Thyroid gland (tissue), 4 donors: ENCODE results near the gene XRCC6. TPM values are rescaled to one million over a fixed set of nuclear protein-coding genes. Genes with fewer than 3 reads are reported as not detected.

Experiments used
- DNase-seq, 2 donors: peaks; one replicate each; pipeline ENCODE4 v3.0.0-alpha.2; 2019
- H3K27ac ChIP-seq, 3 donors: fragments of 200-600 bp; sonication (generic); 1 replicate in 2 of 3; 2 replicates in 1 of 3; pipeline ENCODE4 v1.5.1; 2016 to 2019; ENCODE audit warnings: mild to moderate bottlenecking in 1 of 3, moderate library complexity in 1 of 3
- H3K27me3 ChIP-seq: fragments of 200-600 bp; sonication (generic); one replicate; pipeline ENCODE4 v1.5.1; 2019
- H3K36me3 ChIP-seq, 2 donors: fragments of 200-600 bp; sonication (generic); one replicate each; pipeline ENCODE4 v1.5.1; 2016 to 2019
- H3K4me1 ChIP-seq, 2 donors: fragments of 200-600 bp; sonication (generic); one replicate each; pipeline ENCODE4 v1.5.1; 2017 to 2019
- H3K4me3 ChIP-seq, 3 donors: fragments of 200-600 bp; sonication (generic); replicated peaks in 1 of 3; 1 replicate in 2 of 3; 2 replicates in 1 of 3; pipeline ENCODE4 v1.5.1; 2016; ENCODE audit warnings: mild to moderate bottlenecking in 1 of 3
- H3K9me3 ChIP-seq: fragments of 200-600 bp; sonication (generic); one replicate; pipeline ENCODE4 v1.5.1; 2017
- CTCF ChIP-seq, 6 experiments: fragments of 200-600 bp in 3 of 6; fragments of 450-650 bp in 3 of 6; sonication (generic) in 3 of 6; IDR thresholded peaks; one replicate each; pipeline ENCODE4 v1.5.1; 2016 to 2019; ENCODE audit warnings: antibody characterized with exemption in 6 of 6, mild to moderate bottlenecking in 2 of 6, inconsistent platforms in 1 of 6, moderate library complexity in 1 of 6
- POLR2A ChIP-seq, 2 donors: fragments of 450-650 bp; IDR thresholded peaks; one replicate each; pipeline ENCODE4 v1.6.1; 2017; ENCODE audit warnings: antibody characterized with exemption in 2 of 2, mild to moderate bottlenecking in 2 of 2, moderate library complexity in 1 of 2
- WGBS, 2 donors: methylation state at CpG; one replicate each; pipeline ENCODE4 v1.1.5; 2017; 5-methylcytosine and 5-hydroxymethylcytosine counted together
- intact Hi-C: fragments of 100-400 bp; cut with DNase I; formaldehyde crosslinking; loops from one replicate; pipeline ENCODE4 v1.15.1; 2023
- total RNA-seq, 4 donors: library from RNA; depleted of rRNA; stranded (reverse); fragments of >200 nt; gene quantifications; one replicate each; pipeline ENCODE4 v1.2.3, GENCODE V29; 2016

XRCC6 gene
- total RNA-seq, 4 donors from 2014 or later, result 171 to 220 (median 195) TPM

- Histone ChIP-seq H3K36me3 (peaks cover 0 to 14% of the 10 kb centered on the region in 2 donors), H3K9me3 (no peaks in the 10 kb centered on the region), H3K4me3 (no peak overlapping the region), H3K27ac (peak overlapping the region in 2 of 3 donors; percentile 50 to 56), H3K4me1 (peaks cover 0 to 5% of the 10 kb centered on the region in 2 donors), H3K27me3 (no peaks in the 10 kb centered on the region)
- intact Hi-C loops, result loop anchor here (5.0 to 10.0 kb wide), 2 partner anchors 56 to 203 kb away; partner anchors contain the start of gene POLR3H
- TF ChIP-seq POLR2A (IDR thresholded peaks at IDR 0.05) (no peak), CTCF (IDR thresholded peaks at IDR 0.05) (no peak)
- DNase-seq, result no peak
- WGBS, 2 donors, result 90 to 91% methylated on average over 5 of the region's 5 CpGs
Measured at GRCh38 chr22:41598081-41598480, 23.0 kb upstream of the XRCC6 start.

GRCh38 chr22:41598891-41599635 lies 22.0 kb upstream of the XRCC6 start:
- Histone ChIP-seq H3K27me3 (no peaks in the 10 kb centered on the region), H3K9me3 (no peaks in the 10 kb centered on the region), H3K4me1 (peaks cover 0 to 5% of the 10 kb centered on the region in 2 donors), H3K4me3 (no peak overlapping the region), H3K27ac (no peak overlapping the region), H3K36me3 (peaks cover 0 to 14% of the 10 kb centered on the region in 2 donors)
- no peak for DNase-seq
- WGBS, 2 donors, result 90 to 93% methylated on average over 8 of the region's 8 CpGs
- TF ChIP-seq POLR2A (IDR thresholded peaks at IDR 0.05) (no peak), CTCF (IDR thresholded peaks at IDR 0.05) (no peak)
- intact Hi-C loops, result loop anchor here (5.0 to 10.0 kb wide), 2 partner anchors 57 to 204 kb away; partner anchors contain the start of gene POLR3H

- TF ChIP-seq CTCF (IDR thresholded peaks at IDR 0.05) (no peak), POLR2A (IDR thresholded peaks at IDR 0.05) (no peak)
- Histone ChIP-seq H3K36me3 (peaks cover 5 to 18% of the 10 kb centered on the region in 2 donors), H3K4me3 (no peak overlapping the region), H3K4me1 (peaks cover 0 to 5% of the 10 kb centered on the region in 2 donors), H3K27me3 (no peaks in the 10 kb centered on the region), H3K9me3 (no peaks in the 10 kb centered on the region), H3K27ac (no peak overlapping the region)
- 90 to 95% methylated on average over 8 of the region's 8 CpGs for WGBS, 2 donors
- no peak for DNase-seq
- intact Hi-C loops, result no loop called here
Measured at GRCh38 chr22:41600976-41601375, 20.1 kb upstream of the XRCC6 start.

- Histone ChIP-seq H3K4me3 (no peak overlapping the region), H3K4me1 (no peaks in the 10 kb centered on the region), H3K27ac (no peak overlapping the region), H3K27me3 (no peaks in the 10 kb centered on the region), H3K36me3 (peaks cover 9 to 22% of the 10 kb centered on the region in 2 donors), H3K9me3 (no peaks in the 10 kb centered on the region)
- TF ChIP-seq POLR2A (IDR thresholded peaks at IDR 0.05) (no peak), CTCF (IDR thresholded peaks at IDR 0.05) (no peak)
- 90 to 93% methylated on average over 4 of the region's 4 CpGs for WGBS, 2 donors
- DNase-seq, result no peak
- intact Hi-C loops, result no loop called here
Measured at GRCh38 chr22:41603873-41604332, 17.2 kb upstream of the XRCC6 start.

GRCh38 chr22:41608386-41608785 lies 12.7 kb upstream of the XRCC6 start:
- 97% methylated on average over 3 of the region's 3 CpGs for WGBS, 2 donors
- no peak overlapping the region for H3K27ac ChIP-seq
- no peak for TF ChIP-seq POLR2A (IDR thresholded peaks at IDR 0.05)
- no peak for TF ChIP-seq CTCF (IDR thresholded peaks at IDR 0.05)
- intact Hi-C loops, result no loop called here
- no peaks in the 10 kb centered on the region for H3K9me3 ChIP-seq
- H3K36me3 ChIP-seq, result peaks cover 7 to 9% of the 10 kb centered on the region in 2 donors
- no peaks in the 10 kb centered on the region for H3K27me3 ChIP-seq
- DNase-seq, result no peak
- H3K4me3 ChIP-seq, result no peak overlapping the region
- H3K4me1 ChIP-seq, result no peaks in the 10 kb centered on the region
